Trophoblast cell (in vitro differentiated cells and primary cell): ENCODE data around the gene MDFI.
"Not testable (repeated sequence)": the region's sequence is repeated elsewhere in the genome, so short reads cannot be mapped to it uniquely, and the experiment has no call there.

Experiments
- DNase-seq, 2 donors: peaks; one replicate each; pipeline ENCODE4 v3.0.0-alpha.2; 2016
- H2AFZ ChIP-seq: 2 replicates; pipeline ENCODE4 v1.6.1; 2013; ENCODE audit warnings: low read length, moderate library complexity, mild to moderate bottlenecking; ENCODE audit not compliant: insufficient read depth, poor library complexity
- H2AK5ac ChIP-seq: 2 replicates; pipeline ENCODE4 v1.6.1; 2013; ENCODE audit warnings: mild to moderate bottlenecking, low read length
- H2BK120ac ChIP-seq: 2 replicates; pipeline ENCODE4 v1.6.1; 2013; ENCODE audit warnings: low read length, mild to moderate bottlenecking, moderate library complexity; ENCODE audit not compliant: insufficient read depth, poor library complexity
- H2BK12ac ChIP-seq: 2 replicates; pipeline ENCODE4 v1.6.1; 2013; ENCODE audit warnings: mild to moderate bottlenecking, low read length, moderate library complexity
- H2BK5ac ChIP-seq: 2 replicates; pipeline ENCODE4 v1.6.1; 2013; ENCODE audit warnings: low read length, low read depth, moderate library complexity, mild to moderate bottlenecking; ENCODE audit not compliant: poor library complexity
- H3K14ac ChIP-seq: 2 replicates; pipeline ENCODE4 v1.6.1; 2013; ENCODE audit warnings: mild to moderate bottlenecking, low read length
- H3K18ac ChIP-seq: 2 replicates; pipeline ENCODE4 v1.6.1; 2013; ENCODE audit warnings: mild to moderate bottlenecking, low read length
- H3K23ac ChIP-seq: 2 replicates; pipeline ENCODE4 v1.6.1; 2013; ENCODE audit warnings: low read length
- H3K27ac ChIP-seq: 2 replicates; pipeline ENCODE4 v1.5.1; 2013; ENCODE audit warnings: low read depth, mild to moderate bottlenecking, inconsistent platforms, low read length, moderate library complexity
- H3K27me3 ChIP-seq: 2 replicates; pipeline ENCODE4 v1.6.1; 2013; ENCODE audit warnings: inconsistent platforms, mild to moderate bottlenecking, low read length, moderate library complexity; ENCODE audit not compliant: insufficient read depth
- H3K36me3 ChIP-seq, 2 experiments: 1 replicate in 1 of 2; 2 replicates in 1 of 2; pipeline ENCODE4 v1.6.1; 2013; ENCODE audit warnings: low read length in 2 of 2, mild to moderate bottlenecking in 2 of 2, moderate library complexity in 1 of 2; ENCODE audit not compliant: insufficient read depth in 2 of 2, control insufficient read depth in 1 of 2
- H3K4ac ChIP-seq: 2 replicates; pipeline ENCODE4 v1.6.1; 2013; ENCODE audit warnings: low read depth, mild to moderate bottlenecking, low read length, moderate library complexity
- H3K4me1 ChIP-seq, 2 experiments: 1 replicate in 1 of 2; 2 replicates in 1 of 2; pipeline ENCODE4 v1.6.1; 2013; ENCODE audit warnings: low read length in 2 of 2, mild to moderate bottlenecking in 2 of 2, moderate library complexity in 1 of 2; ENCODE audit not compliant: insufficient read depth in 2 of 2, control insufficient read depth in 1 of 2
- H3K4me2 ChIP-seq: 2 replicates; pipeline ENCODE4 v1.6.1; 2013; ENCODE audit warnings: inconsistent platforms, mild to moderate bottlenecking, low read length, moderate library complexity
- H3K4me3 ChIP-seq: 2 replicates; pipeline ENCODE4 v1.5.1; 2013; ENCODE audit warnings: mild to moderate bottlenecking, low read depth, low read length, inconsistent platforms
- H3K79me1 ChIP-seq: one replicate; pipeline ENCODE4 v1.6.1; 2013; ENCODE audit warnings: low read length
- H3K79me2 ChIP-seq: 2 replicates; pipeline ENCODE4 v1.6.1; 2013; ENCODE audit warnings: low read length, mild to moderate bottlenecking; ENCODE audit not compliant: control insufficient read depth, insufficient read depth, poor library complexity
- H3K9ac ChIP-seq: 2 replicates; pipeline ENCODE4 v1.6.1; 2013; ENCODE audit warnings: mild to moderate bottlenecking, low read length
- H3K9me3 ChIP-seq: 2 replicates; pipeline ENCODE4 v1.6.1; 2013; ENCODE audit warnings: low read depth, mild to moderate bottlenecking, control low read depth, inconsistent platforms, low read length; ENCODE audit not compliant: insufficient read depth
- H4K12ac ChIP-seq: 2 replicates; pipeline ENCODE4 v1.6.1; 2013; ENCODE audit warnings: low read depth, mild to moderate bottlenecking, low read length, moderate library complexity
- H4K8ac ChIP-seq: 2 replicates; pipeline ENCODE4 v1.6.1; 2013; ENCODE audit warnings: low read depth, mild to moderate bottlenecking, low read length, moderate library complexity
- H4K91ac ChIP-seq: one replicate; pipeline ENCODE4 v1.6.1; 2013; ENCODE audit warnings: low read depth, mild to moderate bottlenecking, low read length, moderate library complexity
- WGBS: extraction: QIAGEN DNeasy Blood & Tissue Kit; methylation state at CpG from one replicate; pipeline ENCODE4 v1.1.7; 2013; ENCODE audit warnings: missing lambda C conversion rate; ENCODE audit not compliant: insufficient read length, insufficient coverage; ENCODE audit errors: extremely low coverage; 5-methylcytosine and 5-hydroxymethylcytosine counted together

Gene MDFI

DNA sequence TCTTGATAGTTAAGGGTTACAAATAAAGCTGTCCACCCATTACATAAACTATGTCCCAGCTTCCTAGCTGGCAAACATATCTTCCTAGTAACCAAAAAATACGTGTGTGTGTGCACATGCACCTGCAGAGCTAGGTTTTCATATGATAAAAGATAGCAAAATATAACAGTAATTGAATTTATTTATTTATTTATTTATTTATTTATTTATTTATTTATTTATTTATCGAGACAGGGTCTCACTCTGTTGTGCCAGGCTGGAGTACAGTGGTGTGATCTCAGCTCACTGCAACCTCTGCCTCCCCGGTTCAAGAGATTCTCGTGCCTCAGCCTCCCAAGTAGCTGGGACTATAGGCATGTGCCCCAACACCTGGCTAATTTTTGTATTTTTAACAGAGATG lies 19.1 kb upstream of the MDFI start:
- not testable (repeated sequence) for H3K36me3 ChIP-seq, H3K27me3 ChIP-seq, H2AFZ ChIP-seq, H2AK5ac ChIP-seq, H3K14ac ChIP-seq, H3K79me2 ChIP-seq, H4K12ac ChIP-seq, H3K18ac ChIP-seq, H3K4ac ChIP-seq, H3K4me3 ChIP-seq, H3K23ac ChIP-seq, DNase-seq, H3K27ac ChIP-seq, H4K8ac ChIP-seq, H2BK5ac ChIP-seq, H3K9me3 ChIP-seq, H3K9ac ChIP-seq, H2BK120ac ChIP-seq, H3K4me2 ChIP-seq, H4K91ac ChIP-seq
- WGBS: no CpG with 5 or more reads among the region's 4 CpGs
- Histone ChIP-seq H2BK12ac (peak overlapping the region; percentile 67), H3K4me1 (peaks cover 20 to 21% of the 10 kb centered on the region in 2 experiments), H3K79me1 (peaks cover 19% of the 10 kb centered on the region)

DNA sequence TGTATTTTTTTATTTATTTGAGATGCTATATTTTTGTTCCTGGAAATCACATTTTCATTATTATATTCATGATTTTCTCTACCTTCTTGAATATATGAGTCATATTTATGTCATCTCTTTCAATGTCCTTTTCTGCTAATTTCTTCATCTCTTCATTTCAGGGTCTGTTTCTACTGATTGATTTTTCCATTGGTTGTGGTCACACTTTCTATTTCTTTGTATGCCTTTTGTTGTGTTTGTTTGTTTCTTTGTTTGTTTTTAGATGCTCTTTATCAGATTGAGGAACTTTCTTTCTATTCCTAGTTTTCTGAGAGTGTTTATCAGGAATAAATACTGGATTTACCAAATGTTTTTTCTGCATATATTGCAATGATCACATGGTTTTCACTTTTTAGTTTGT lies 16.9 kb upstream of the MDFI start:
- Histone ChIP-seq H3K4me3 (no peak overlapping the region), H2AK5ac (no peak overlapping the region), H4K91ac (no peak overlapping the region), H3K79me1 (peaks cover 21% of the 10 kb centered on the region), H3K14ac (no peak overlapping the region), H4K12ac (no peak overlapping the region), H3K23ac (no peak overlapping the region), H3K79me2 (peaks cover 5% of the 10 kb centered on the region), H2AFZ (no peak overlapping the region), H3K36me3 (no peaks in the 10 kb centered on the region), H3K9me3 (peaks cover 4% of the 10 kb centered on the region), H2BK12ac (no peak overlapping the region), H3K9ac (no peak overlapping the region), H3K4me2 (no peak overlapping the region), H2BK5ac (no peak overlapping the region), H2BK120ac (no peak overlapping the region), H3K4me1 (peaks cover 23% of the 10 kb centered on the region in 2 experiments), H3K18ac (no peak overlapping the region), H3K27ac (no peak overlapping the region), H3K27me3 (no peaks in the 10 kb centered on the region), H3K4ac (no peak overlapping the region), H4K8ac (no peak overlapping the region)
- no peak for DNase-seq

DNA sequence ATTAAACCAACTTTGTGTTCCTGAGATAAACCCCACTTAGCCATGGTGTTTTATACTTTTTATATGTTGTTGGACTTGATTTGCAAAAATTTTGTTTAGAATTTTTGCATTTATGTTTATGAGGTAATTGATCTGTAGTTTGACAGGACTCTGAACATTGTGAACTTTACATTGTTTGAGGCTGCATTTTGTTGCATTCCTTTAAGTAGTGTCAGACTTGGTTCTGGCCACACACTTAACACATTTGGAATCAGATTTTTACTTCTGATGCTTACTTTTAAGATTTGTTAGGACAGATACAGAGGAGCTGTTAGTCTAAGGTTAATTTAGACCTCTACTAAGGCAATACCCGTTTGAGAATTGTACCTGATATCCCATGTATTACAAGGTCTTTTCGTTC lies 16.5 kb upstream of the MDFI start:
- H4K12ac ChIP-seq: no peak overlapping the region

DNA sequence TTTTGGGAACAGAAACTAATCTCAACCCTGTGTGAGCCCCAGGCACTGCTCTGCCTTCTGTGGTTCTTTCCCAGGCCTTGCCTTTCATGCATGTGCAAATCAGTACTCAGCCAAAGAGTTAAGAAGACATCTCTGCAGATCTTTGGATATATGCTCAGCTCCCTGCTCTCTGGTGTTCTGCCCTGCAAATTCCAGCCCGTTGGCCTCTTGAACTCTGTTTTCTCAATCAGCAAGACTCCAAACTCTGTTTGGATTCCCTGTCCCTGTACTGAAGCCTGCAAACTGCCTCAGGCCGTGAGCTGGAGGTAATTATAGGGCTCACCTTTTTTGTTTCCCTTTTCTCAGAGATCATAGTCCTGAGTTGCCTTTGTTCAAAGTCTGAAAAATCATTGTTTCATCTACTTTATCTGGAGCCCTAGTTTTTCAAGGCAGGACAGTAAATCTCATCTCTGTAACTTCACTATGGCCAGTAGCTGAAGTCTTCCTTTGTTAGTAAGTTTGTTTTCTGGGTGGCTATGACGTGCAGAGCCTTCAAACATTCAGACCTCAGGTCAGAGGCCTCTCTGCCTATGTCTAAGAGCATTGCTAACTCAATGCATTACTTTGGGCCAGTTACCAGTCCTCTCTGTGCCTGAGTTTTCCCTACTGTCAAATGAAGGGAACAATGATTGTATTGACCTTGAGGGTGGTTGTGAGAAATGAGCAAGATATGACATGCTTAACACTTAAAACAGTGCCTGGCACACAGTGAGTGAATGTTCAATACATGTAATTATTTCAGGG lies 15.9 kb upstream of the MDFI start:
- peak overlapping the region; percentile 41 for H2BK12ac ChIP-seq
- H3K27ac ChIP-seq: peak overlapping the region; percentile 97
- no peak overlapping the region for H3K23ac ChIP-seq
- H3K79me1 ChIP-seq: peaks cover 21% of the 10 kb centered on the region
- no peak overlapping the region for H3K4ac ChIP-seq
- no CpG with 5 or more reads among the region's 3 CpGs for WGBS
- peaks cover 5% of the 10 kb centered on the region for H3K79me2 ChIP-seq
- no peak overlapping the region for H2AFZ ChIP-seq
- peak overlapping the region; percentile 27 for H3K14ac ChIP-seq
- H2BK5ac ChIP-seq: peak overlapping the region; percentile 94
- no peak overlapping the region for H3K4me3 ChIP-seq
- peak overlapping the region; percentile 37 for H3K18ac ChIP-seq
- no peak overlapping the region for H4K12ac ChIP-seq
- H3K4me2 ChIP-seq: peak overlapping the region; percentile 43
- peak; percentile 7 to 22 for DNase-seq
- no peak overlapping the region for H3K9ac ChIP-seq
- no peaks in the 10 kb centered on the region for H3K36me3 ChIP-seq
- H2BK120ac ChIP-seq: peak overlapping the region; percentile 65
- H3K4me1 ChIP-seq: peaks cover 23% of the 10 kb centered on the region in 2 experiments
- H4K8ac ChIP-seq: peak overlapping the region; percentile 17
- H3K27me3 ChIP-seq: no peaks in the 10 kb centered on the region
- H4K91ac ChIP-seq: peak overlapping the region; percentile 80
- peaks cover 4% of the 10 kb centered on the region for H3K9me3 ChIP-seq
- no peak overlapping the region for H2AK5ac ChIP-seq

More for the DNA sequence above, 16.5 kb upstream of the MDFI start:
- H3K23ac ChIP-seq: no peak overlapping the region
- H3K79me2 ChIP-seq: peaks cover 5% of the 10 kb centered on the region
- no peak overlapping the region for H3K4me2 ChIP-seq
- DNase-seq: no peak
- WGBS: no CpG with 5 or more reads among the region's 2 CpGs
- H3K4me1 ChIP-seq: peaks cover 23% of the 10 kb centered on the region in 2 experiments
- H3K27me3 ChIP-seq: no peaks in the 10 kb centered on the region
- no peak overlapping the region for H4K91ac ChIP-seq
- no peak overlapping the region for H4K8ac ChIP-seq
- no peak overlapping the region for H3K14ac ChIP-seq
- H2BK120ac ChIP-seq: no peak overlapping the region
- no peaks in the 10 kb centered on the region for H3K36me3 ChIP-seq
- no peak overlapping the region for H3K4me3 ChIP-seq
- H2AK5ac ChIP-seq: no peak overlapping the region
- no peak overlapping the region for H3K4ac ChIP-seq
- H2BK12ac ChIP-seq: no peak overlapping the region
- peak overlapping the region; percentile 97 for H3K27ac ChIP-seq
- H3K9me3 ChIP-seq: peaks cover 4% of the 10 kb centered on the region
- H3K79me1 ChIP-seq: peaks cover 21% of the 10 kb centered on the region
- H3K18ac ChIP-seq: no peak overlapping the region
- no peak overlapping the region for H3K9ac ChIP-seq
- H2BK5ac ChIP-seq: no peak overlapping the region
- no peak overlapping the region for H2AFZ ChIP-seq
